A673 (cell line): ENCODE data around the gene ARF3.

ENCODE experiments used
- CTCF ChIP-seq: fragments of 300-800, 200-600 bp; sonication (generic); conservative IDR thresholded peaks from 2 replicates; pipeline ENCODE4 v1.5.1; 2017; ENCODE audit warnings: low read depth, mild to moderate bottlenecking, antibody characterized with exemption, low read length, moderate library complexity, mixed read lengths
- EZH2 ChIP-seq: fragments of 200-600 bp; sonication (generic); IDR thresholded peaks from 2 replicates; pipeline ENCODE4 v1.6.1; 2017; ENCODE audit warnings: borderline replicate concordance, low read depth, mild to moderate bottlenecking, mixed read lengths, antibody characterized with exemption, low read length; ENCODE audit not compliant: poor library complexity, severe bottlenecking

GRCh38 chr12:48960834-48961233, 3.5 kb upstream of the ARF3 start:
- TF ChIP-seq EZH2 (no peak), CTCF (no peak)
